ENCODE measurements around the gene ZFHX3. TPM values are rescaled to one million over a fixed set of nuclear protein-coding genes. Genes with fewer than 3 reads are reported as not detected.

ZFHX3 gene
- total RNA-seq, 2 experiments from 2014 or later: 0.63 to 0.64 TPM

DNA sequence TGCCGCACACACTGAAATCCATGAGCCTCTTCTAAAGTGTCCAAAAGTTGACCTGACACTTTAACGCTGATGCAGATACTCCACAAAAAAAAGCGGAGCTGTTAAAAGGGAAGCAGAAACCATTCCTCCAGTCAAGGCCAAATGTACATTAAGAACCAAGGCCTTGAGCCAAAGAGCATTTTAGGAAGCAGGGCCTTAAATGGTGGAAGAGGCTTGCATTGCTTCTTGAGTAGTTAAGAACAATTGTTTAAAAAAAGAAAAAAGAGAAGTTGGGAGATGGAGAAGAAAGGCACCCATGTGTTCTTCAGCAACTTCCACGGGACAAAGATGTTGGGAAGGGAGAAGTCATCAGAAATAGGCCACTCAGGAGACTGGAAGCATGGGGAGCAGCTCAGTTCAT lies 6.3 kb downstream of the ZFHX3 start:
- H3K27ac Mint-ChIP-seq: no peak overlapping the region
- H3K9me3 Mint-ChIP-seq: no peaks in the 10 kb centered on the region
- TF ChIP-seq CTCF (IDR thresholded peaks at IDR 0.05): no peak
- ATAC-seq (ENCODE audit: poor library complexity) (no peak), DNase-seq (no peak)
- no peaks in the 10 kb centered on the region for H3K4me1 ChIP-seq (ENCODE audit: insufficient read depth, low read length)
- peaks cover 52% of the 10 kb centered on the region for H3K27me3 Mint-ChIP-seq
- CTCF ChIA-PET: no interaction called here
- POLR2A ChIA-PET: no interaction called here
- no peaks in the 10 kb centered on the region for H3K9me3 ChIP-seq (ENCODE audit: control insufficient read depth in 1 of 2, insufficient read depth in 1 of 2, low read length in 2 of 2)
- no peaks in the 10 kb centered on the region for H3K4me1 Mint-ChIP-seq (ENCODE audit: low read depth)
- no peak overlapping the region for H3K27ac ChIP-seq (ENCODE audit: low read depth in 1 of 2, low read length in 2 of 2)
- H3K27me3 ChIP-seq (ENCODE audit: control insufficient read depth in 1 of 2, insufficient read depth in 2 of 2, low read length in 2 of 2): peaks cover 0 to 12% of the 10 kb centered on the region in 2 experiments
- intact Hi-C loops (cut with DNase I, micrococcal nuclease): no loop called here
- H3K36me3 ChIP-seq (ENCODE audit: insufficient read depth, low read length): no peaks in the 10 kb centered on the region
- H3K36me3 Mint-ChIP-seq (ENCODE audit: low read depth): no peaks in the 10 kb centered on the region
- H3K4me3 Mint-ChIP-seq: no peak overlapping the region
- no peak overlapping the region for H3K4me3 ChIP-seq (ENCODE audit: low read length)

DNA sequence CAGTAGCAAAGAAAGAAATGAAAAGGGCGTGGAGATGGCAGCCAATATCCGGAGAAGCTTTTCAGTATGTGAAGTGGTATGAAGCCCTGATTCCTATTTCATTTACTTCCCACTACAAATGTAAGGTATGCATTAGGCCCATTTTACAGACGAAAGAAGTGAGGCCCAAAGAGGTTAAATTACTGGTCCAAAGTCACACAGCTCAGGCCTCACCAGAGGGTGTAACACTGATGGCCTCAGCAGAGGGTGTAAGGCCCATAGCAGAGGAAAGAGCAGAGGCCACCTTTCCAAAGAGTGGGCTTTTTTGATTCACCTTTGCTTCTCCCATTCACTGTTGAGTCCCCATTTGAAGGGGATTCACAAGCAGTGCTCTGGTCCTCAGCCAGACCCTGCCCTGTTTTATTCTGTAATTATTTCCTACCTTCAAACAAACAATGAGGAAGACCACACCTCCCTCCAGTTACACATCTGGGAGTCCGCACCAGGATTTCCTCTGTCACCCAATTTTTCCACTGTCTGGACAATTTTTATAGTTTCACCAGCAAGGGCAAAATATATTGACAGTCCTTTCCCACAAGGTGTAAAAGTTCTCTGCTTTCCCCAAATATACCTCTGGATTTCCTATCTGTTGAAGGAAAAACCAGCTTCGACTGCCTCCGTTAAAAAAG lies 7.1 kb downstream of the ZFHX3 start:
- ATAC-seq (ENCODE audit: poor library complexity) (no peak), DNase-seq (no peak)
- no peaks in the 10 kb centered on the region for H3K9me3 ChIP-seq (ENCODE audit: control insufficient read depth in 1 of 2, insufficient read depth in 1 of 2, low read length in 2 of 2)
- Mint-ChIP-seq H3K4me1 (ENCODE audit: low read depth) (no peaks in the 10 kb centered on the region), H3K27ac (no peak overlapping the region), H3K27me3 (peaks cover 49% of the 10 kb centered on the region), H3K4me3 (no peak overlapping the region), H3K9me3 (no peaks in the 10 kb centered on the region), H3K36me3 (ENCODE audit: low read depth) (no peaks in the 10 kb centered on the region)
- H3K36me3 ChIP-seq (ENCODE audit: insufficient read depth, low read length): no peaks in the 10 kb centered on the region
- ChIA-PET POLR2A (no interaction called here), CTCF (no interaction called here)
- no peaks in the 10 kb centered on the region for H3K4me1 ChIP-seq (ENCODE audit: insufficient read depth, low read length)
- intact Hi-C loops (cut with DNase I, micrococcal nuclease): no loop called here
- no peak overlapping the region for H3K4me3 ChIP-seq (ENCODE audit: low read length)
- H3K27ac ChIP-seq (ENCODE audit: low read depth in 1 of 2, low read length in 2 of 2): no peak overlapping the region
- no peak for TF ChIP-seq CTCF (IDR thresholded peaks at IDR 0.05)
- H3K27me3 ChIP-seq (ENCODE audit: control insufficient read depth in 1 of 2, insufficient read depth in 2 of 2, low read length in 2 of 2): peaks cover 5 to 11% of the 10 kb centered on the region in 2 experiments

DNA sequence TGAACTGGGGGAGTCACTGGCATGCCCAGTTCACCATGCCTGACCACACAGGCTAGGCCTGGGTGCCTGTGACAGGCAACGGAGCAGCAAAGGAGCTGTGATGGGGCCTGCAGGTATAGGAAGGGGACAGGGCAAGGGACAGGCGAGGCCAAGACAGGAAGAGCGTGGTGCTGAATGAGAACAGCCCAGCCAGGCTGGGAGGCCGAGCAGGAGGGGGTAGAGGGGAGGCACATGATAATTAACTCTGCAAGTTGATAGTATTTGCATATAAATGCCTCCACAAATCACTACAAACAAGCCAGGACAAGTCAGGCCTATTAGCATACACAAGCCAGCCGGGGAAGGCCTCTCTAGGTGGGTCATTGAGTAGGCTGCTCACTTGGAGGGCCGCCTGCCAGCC lies 7.8 kb downstream of the ZFHX3 start:
- TF ChIP-seq CTCF (IDR thresholded peaks at IDR 0.05): no peak
- Mint-ChIP-seq H3K4me1 (ENCODE audit: low read depth) (no peaks in the 10 kb centered on the region), H3K27me3 (peaks cover 50% of the 10 kb centered on the region), H3K27ac (no peak overlapping the region), H3K4me3 (no peak overlapping the region), H3K9me3 (no peaks in the 10 kb centered on the region), H3K36me3 (ENCODE audit: low read depth) (no peaks in the 10 kb centered on the region)
- Histone ChIP-seq H3K36me3 (ENCODE audit: insufficient read depth, low read length) (no peaks in the 10 kb centered on the region), H3K27me3 (ENCODE audit: control insufficient read depth in 1 of 2, insufficient read depth in 2 of 2, low read length in 2 of 2) (peaks cover 5 to 11% of the 10 kb centered on the region in 2 experiments), H3K4me1 (ENCODE audit: insufficient read depth, low read length) (no peaks in the 10 kb centered on the region), H3K9me3 (ENCODE audit: control insufficient read depth in 1 of 2, insufficient read depth in 1 of 2, low read length in 2 of 2) (no peaks in the 10 kb centered on the region), H3K27ac (ENCODE audit: low read depth in 1 of 2, low read length in 2 of 2) (no peak overlapping the region), H3K4me3 (ENCODE audit: low read length) (no peak overlapping the region)
- ChIA-PET CTCF (no interaction called here), POLR2A (no interaction called here)
- intact Hi-C loops (cut with DNase I, micrococcal nuclease): no loop called here
- DNase-seq (no peak), ATAC-seq (ENCODE audit: poor library complexity) (no peak)

Data from CD4-positive, alpha-beta T cell (primary cell).